ENCODE data around the gene OR9Q2.
"Not testable (repeated sequence)": the region's sequence is repeated elsewhere in the genome, so short reads cannot be mapped to it uniquely, and the experiment has no call there.

GRCh38 chr11:58212420-58212819, 23.6 kb downstream of the OR9Q2 start, which contains the start of gene OR1S1:
- not testable (repeated sequence) for TF ChIP-seq CTCF (IDR thresholded peaks at IDR 0.05; ENCODE audit: low read length); EZH2 (IDR thresholded peaks at IDR 0.05; ENCODE audit: borderline replicate concordance, low read length)
